ACC112 (cell line): Measurements from ENCODE around the gene SBF1.

Source experiments
- H2AFZ ChIP-seq: fragments of 200-600 bp; sonication (generic); one replicate; pipeline ENCODE4 v1.6.0; 2017; ENCODE audit warnings: antibody characterized with exemption, low read length; ENCODE audit not compliant: unreplicated experiment
- H3K27ac ChIP-seq: fragments of 200-600 bp; sonication (generic); 2 replicates; pipeline ENCODE4 v1.5.1; 2014; ENCODE audit warnings: low read depth, mild to moderate bottlenecking, antibody characterized with exemption, low read length, moderate library complexity
- H3K27me3 ChIP-seq: fragments of 200-600 bp; sonication (generic); 2 replicates; pipeline ENCODE4 v1.6.1; 2014; ENCODE audit warnings: mild to moderate bottlenecking, antibody characterized with exemption, low read length, moderate library complexity, mixed read lengths; ENCODE audit not compliant: insufficient read depth
- H3K36me3 ChIP-seq: fragments of 200-600 bp; sonication (generic); 2 replicates; pipeline ENCODE4 v1.6.1; 2016; ENCODE audit warnings: mild to moderate bottlenecking, antibody characterized with exemption, low read length, moderate library complexity, mixed read lengths; ENCODE audit not compliant: insufficient read depth
- H3K4me1 ChIP-seq: fragments of 200-600 bp; sonication (generic); one replicate; pipeline ENCODE4 v1.6.1; 2016; ENCODE audit warnings: low read length, mixed read lengths; ENCODE audit not compliant: insufficient read depth, unreplicated experiment, control insufficient read depth
- H3K4me3 ChIP-seq: fragments of 200-600 bp; sonication (generic); 2 replicates; pipeline ENCODE4 v1.5.1; 2014; ENCODE audit warnings: mild to moderate bottlenecking, low read depth, low read length
- H3K79me2 ChIP-seq: fragments of 200-600 bp; sonication (generic); one replicate; pipeline ENCODE4 v1.6.0; 2016; ENCODE audit warnings: low read length; ENCODE audit not compliant: control insufficient read depth, unreplicated experiment, insufficient read depth

The SBF1 gene

DNA sequence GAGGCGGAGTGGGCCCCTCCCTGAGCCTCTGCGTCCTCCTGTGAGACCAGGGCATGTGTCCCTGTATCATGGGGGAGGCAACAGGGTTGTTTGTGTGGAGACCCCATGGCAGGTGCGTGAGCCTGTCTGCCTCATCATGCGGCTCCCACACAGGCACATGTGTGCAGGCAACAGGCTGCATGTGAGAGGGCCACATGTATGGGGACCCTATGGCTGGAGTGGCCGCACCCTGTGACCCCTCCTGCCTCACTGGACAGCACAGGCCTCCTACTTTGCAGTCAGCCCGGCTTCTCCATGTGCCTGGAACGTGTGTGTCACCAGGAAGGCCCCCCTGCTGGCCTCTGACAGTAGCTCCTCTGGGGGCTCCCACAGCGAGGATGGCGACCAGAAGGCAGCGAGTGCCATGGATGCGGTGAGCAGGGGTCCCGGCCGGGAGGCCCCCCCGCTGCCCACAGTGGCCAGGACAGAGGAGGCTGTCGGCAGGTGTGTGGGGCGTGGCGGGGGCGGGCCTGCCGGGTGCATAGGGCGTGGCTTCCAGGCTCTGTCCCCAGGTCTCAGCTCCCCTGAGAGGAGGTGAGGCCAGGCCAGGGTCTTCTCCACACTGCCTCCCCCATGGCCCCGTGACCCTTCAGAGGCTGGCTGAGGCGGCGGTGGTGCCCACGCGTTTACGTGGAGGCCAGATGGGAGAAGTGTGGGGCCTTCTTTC lies 34.1 kb downstream of the SBF1 start:
- Histone ChIP-seq H3K27ac (no peak overlapping the region), H3K79me2 (no peaks in the 10 kb centered on the region), H3K4me1 (peaks cover 4% of the 10 kb centered on the region), H2AFZ (no peak overlapping the region), H3K4me3 (no peak overlapping the region), H3K36me3 (no peaks in the 10 kb centered on the region), H3K27me3 (no peaks in the 10 kb centered on the region)

GRCh38 chr22:50439871-50440331 lies 34.9 kb downstream of the SBF1 start:
- H3K4me1 ChIP-seq: peaks cover 4% of the 10 kb centered on the region
- no peak overlapping the region for H3K27ac ChIP-seq
- H2AFZ ChIP-seq: no peak overlapping the region
- no peaks in the 10 kb centered on the region for H3K79me2 ChIP-seq
- H3K27me3 ChIP-seq: no peaks in the 10 kb centered on the region
- H3K4me3 ChIP-seq: no peak overlapping the region
- H3K36me3 ChIP-seq: no peaks in the 10 kb centered on the region

- no peaks in the 10 kb centered on the region for H3K36me3 ChIP-seq
- H3K79me2 ChIP-seq: no peaks in the 10 kb centered on the region
Observed at GRCh38 chr22:50439314-50439870, 35.4 kb downstream of the SBF1 start.

GRCh38 chr22:50438305-50439275 lies 36.2 kb downstream of the SBF1 start:
- H3K4me3 ChIP-seq: no peak overlapping the region
- H3K79me2 ChIP-seq: no peaks in the 10 kb centered on the region
- no peaks in the 10 kb centered on the region for H3K36me3 ChIP-seq

More at GRCh38 chr22:50439314-50439870, 35.4 kb downstream of the SBF1 start:
- Histone ChIP-seq H2AFZ (no peak overlapping the region), H3K27me3 (no peaks in the 10 kb centered on the region), H3K4me1 (peaks cover 4% of the 10 kb centered on the region), H3K4me3 (no peak overlapping the region), H3K27ac (no peak overlapping the region)

GRCh38 chr22:50437511-50438304 lies 37.1 kb downstream of the SBF1 start:
- H3K79me2 ChIP-seq: no peaks in the 10 kb centered on the region
- no peaks in the 10 kb centered on the region for H3K36me3 ChIP-seq
- H3K27me3 ChIP-seq: no peaks in the 10 kb centered on the region
- no peak overlapping the region for H3K4me3 ChIP-seq
- H3K4me1 ChIP-seq: no peaks in the 10 kb centered on the region
- H3K27ac ChIP-seq: no peak overlapping the region
- no peak overlapping the region for H2AFZ ChIP-seq

More at GRCh38 chr22:50438305-50439275, 36.2 kb downstream of the SBF1 start:
- Histone ChIP-seq H3K27ac (no peak overlapping the region), H3K4me1 (no peaks in the 10 kb centered on the region), H3K27me3 (no peaks in the 10 kb centered on the region), H2AFZ (no peak overlapping the region)

GRCh38 chr22:50436841-50437341 lies 37.9 kb downstream of the SBF1 start:
- no peak overlapping the region for H3K27ac ChIP-seq
- no peaks in the 10 kb centered on the region for H3K4me1 ChIP-seq
- H2AFZ ChIP-seq: no peak overlapping the region
- no peak overlapping the region for H3K4me3 ChIP-seq
- H3K27me3 ChIP-seq: no peaks in the 10 kb centered on the region
- H3K36me3 ChIP-seq: no peaks in the 10 kb centered on the region
- no peaks in the 10 kb centered on the region for H3K79me2 ChIP-seq

GRCh38 chr22:50436015-50436830 lies 38.6 kb downstream of the SBF1 start:
- no peaks in the 10 kb centered on the region for H3K4me1 ChIP-seq
- no peaks in the 10 kb centered on the region for H3K79me2 ChIP-seq
- H2AFZ ChIP-seq: no peak overlapping the region
- H3K36me3 ChIP-seq: no peaks in the 10 kb centered on the region
- H3K4me3 ChIP-seq: no peak overlapping the region
- no peaks in the 10 kb centered on the region for H3K27me3 ChIP-seq
- no peak overlapping the region for H3K27ac ChIP-seq

- Histone ChIP-seq H3K27ac (no peak overlapping the region), H2AFZ (no peak overlapping the region), H3K27me3 (no peaks in the 10 kb centered on the region), H3K36me3 (no peaks in the 10 kb centered on the region), H3K79me2 (no peaks in the 10 kb centered on the region), H3K4me3 (no peak overlapping the region), H3K4me1 (no peaks in the 10 kb centered on the region)
Observed at GRCh38 chr22:50435291-50436014, 39.4 kb downstream of the SBF1 start.

DNA sequence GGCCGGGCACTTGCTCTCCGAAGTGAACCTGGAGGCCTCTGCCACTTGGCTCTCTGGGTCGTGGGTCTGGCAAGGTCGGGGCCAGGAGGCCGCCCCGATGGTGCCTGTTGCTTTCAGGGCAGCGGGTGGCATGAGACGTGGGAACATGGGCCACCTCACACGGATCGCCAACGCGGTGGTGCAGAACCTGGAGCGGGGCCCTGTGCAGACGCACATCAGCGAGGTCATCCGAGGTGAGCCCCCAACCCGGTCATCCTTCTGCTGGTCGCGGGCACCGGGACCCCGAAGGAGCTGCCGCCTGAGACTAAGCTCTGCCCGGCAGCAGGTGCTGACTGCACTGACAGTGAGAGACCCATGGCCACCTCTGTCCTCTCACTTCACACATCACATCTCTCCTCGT lies 40.0 kb downstream of the SBF1 start:
- Histone ChIP-seq H2AFZ (no peak overlapping the region), H3K27ac (no peak overlapping the region), H3K4me3 (no peak overlapping the region), H3K79me2 (no peaks in the 10 kb centered on the region), H3K27me3 (no peaks in the 10 kb centered on the region), H3K36me3 (no peaks in the 10 kb centered on the region), H3K4me1 (no peaks in the 10 kb centered on the region)
